ENCODE measurements around the gene CCT6A.
"Not testable (repeated sequence)": the region's sequence is repeated elsewhere in the genome, so short reads cannot be mapped to it uniquely, and the experiment has no call there.

CCT6A gene

DNA sequence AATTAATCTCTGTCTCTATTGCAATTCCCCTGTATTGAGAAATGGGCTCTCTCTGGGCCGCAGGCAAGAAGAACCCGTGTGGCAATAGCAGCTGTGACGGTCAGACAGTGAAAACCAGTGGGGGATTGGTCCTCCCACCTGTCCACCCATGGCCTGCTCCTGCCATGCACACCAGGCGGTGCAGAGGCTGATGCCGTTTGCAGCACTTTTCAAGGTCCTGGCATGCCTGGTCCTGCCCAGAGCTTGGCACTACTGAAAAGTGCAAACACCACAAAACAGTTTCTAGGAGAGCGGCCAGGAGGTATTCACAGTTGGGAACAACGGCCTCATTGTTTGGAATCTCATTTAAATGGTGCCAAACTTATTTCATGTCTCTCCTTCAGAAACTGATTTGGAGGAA, 41.9 kb upstream of the CCT6A start:
- Histone ChIP-seq H2BK5ac (ENCODE audit: low read depth, low read length, poor library complexity) (no peak overlapping the region), H2AFZ (ENCODE audit: insufficient read depth, low read length, poor library complexity) (no peak overlapping the region), H4K91ac (ENCODE audit: low read depth, low read length) (no peak overlapping the region), H3K18ac (ENCODE audit: low read length) (no peak overlapping the region), H3K4me2 (ENCODE audit: low read length) (no peak overlapping the region), H3K79me1 (ENCODE audit: low read length) (no peaks in the 10 kb centered on the region), H3K9ac (ENCODE audit: low read length) (no peak overlapping the region), H3K4me1 (ENCODE audit: control insufficient read depth in 1 of 2, insufficient read depth in 2 of 2, low read length in 2 of 2) (peaks cover 0 to 2% of the 10 kb centered on the region in 2 experiments), H3K14ac (ENCODE audit: low read length) (no peak overlapping the region), H2AK5ac (ENCODE audit: low read length) (no peak overlapping the region), H4K12ac (ENCODE audit: low read depth, low read length) (no peak overlapping the region), H3K79me2 (ENCODE audit: control insufficient read depth, insufficient read depth, low read length, poor library complexity) (no peaks in the 10 kb centered on the region), H3K27me3 (ENCODE audit: insufficient read depth, low read length) (no peaks in the 10 kb centered on the region), H3K36me3 (ENCODE audit: control insufficient read depth in 1 of 2, insufficient read depth in 2 of 2, low read length in 2 of 2) (peaks cover 15% of the 10 kb centered on the region in 2 experiments), H3K9me3 (ENCODE audit: insufficient read depth, low read depth, low read length) (no peaks in the 10 kb centered on the region), H2BK120ac (ENCODE audit: insufficient read depth, low read length, poor library complexity) (no peak overlapping the region), H3K27ac (ENCODE audit: low read depth, low read length) (no peak overlapping the region), H2BK12ac (ENCODE audit: low read length) (no peak overlapping the region), H3K23ac (ENCODE audit: low read length) (no peak overlapping the region), H4K8ac (ENCODE audit: low read depth, low read length) (no peak overlapping the region), H3K4ac (ENCODE audit: low read depth, low read length) (no peak overlapping the region), H3K4me3 (ENCODE audit: low read depth, low read length) (no peak overlapping the region)
- DNase-seq = no peak
- no CpG with 5 or more reads among the region's 7 CpGs for WGBS (ENCODE audit: extremely low coverage, insufficient coverage, insufficient read length)

GRCh38 chr7:56017015-56017414, 34.5 kb upstream of the CCT6A start:
- H3K9me3 ChIP-seq (ENCODE audit: insufficient read depth, low read depth, low read length); H3K79me1 ChIP-seq (ENCODE audit: low read length); H3K23ac ChIP-seq (ENCODE audit: low read length); H2AK5ac ChIP-seq (ENCODE audit: low read length); H2AFZ ChIP-seq (ENCODE audit: insufficient read depth, low read length, poor library complexity); H3K27ac ChIP-seq (ENCODE audit: low read depth, low read length); H4K91ac ChIP-seq (ENCODE audit: low read depth, low read length); H3K4me3 ChIP-seq (ENCODE audit: low read depth, low read length); H2BK5ac ChIP-seq (ENCODE audit: low read depth, low read length, poor library complexity); H3K4me1 ChIP-seq (ENCODE audit: control insufficient read depth in 1 of 2, insufficient read depth in 2 of 2, low read length in 2 of 2); H3K4me2 ChIP-seq (ENCODE audit: low read length); H3K18ac ChIP-seq (ENCODE audit: low read length); H3K4ac ChIP-seq (ENCODE audit: low read depth, low read length); DNase-seq; H3K9ac ChIP-seq (ENCODE audit: low read length); H4K12ac ChIP-seq (ENCODE audit: low read depth, low read length); H4K8ac ChIP-seq (ENCODE audit: low read depth, low read length); H2BK120ac ChIP-seq (ENCODE audit: insufficient read depth, low read length, poor library complexity); H3K79me2 ChIP-seq (ENCODE audit: control insufficient read depth, insufficient read depth, low read length, poor library complexity); H2BK12ac ChIP-seq (ENCODE audit: low read length); H3K27me3 ChIP-seq (ENCODE audit: insufficient read depth, low read length); H3K14ac ChIP-seq (ENCODE audit: low read length): not testable (repeated sequence)
- H3K36me3 ChIP-seq (ENCODE audit: control insufficient read depth in 1 of 2, insufficient read depth in 2 of 2, low read length in 2 of 2) = peaks cover 25 to 28% of the 10 kb centered on the region in 2 experiments
- no CpG with 5 or more reads among the region's 3 CpGs for WGBS (ENCODE audit: extremely low coverage, insufficient coverage, insufficient read length)

DNA sequence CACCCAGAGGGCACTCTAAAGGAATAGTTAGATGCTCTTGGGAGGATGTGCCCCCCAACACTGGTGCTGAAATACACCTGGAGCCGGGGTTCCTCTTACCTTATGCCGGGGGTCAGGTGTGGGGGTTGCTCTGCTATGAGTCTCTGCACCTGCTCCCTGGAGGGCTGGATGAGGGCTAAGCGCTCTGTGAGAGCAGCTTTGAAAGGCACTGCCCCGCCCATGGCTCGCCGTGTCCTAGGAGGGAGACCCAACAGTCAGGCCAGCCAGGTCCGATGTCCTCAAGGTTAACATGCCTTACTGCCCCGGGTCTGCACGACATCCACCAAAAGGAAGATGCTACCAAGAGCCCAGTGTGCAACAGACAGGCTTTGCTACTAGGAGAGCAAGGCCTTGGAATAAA, 32.1 kb upstream of the CCT6A start:
- H4K12ac ChIP-seq (ENCODE audit: low read depth, low read length) = no peak overlapping the region
- H3K36me3 ChIP-seq (ENCODE audit: control insufficient read depth in 1 of 2, insufficient read depth in 2 of 2, low read length in 2 of 2) = peaks cover 16% of the 10 kb centered on the region in 2 experiments
- no peaks in the 10 kb centered on the region for H3K27me3 ChIP-seq (ENCODE audit: insufficient read depth, low read length)
- no peak overlapping the region for H3K4ac ChIP-seq (ENCODE audit: low read depth, low read length)
- no peaks in the 10 kb centered on the region for H3K79me2 ChIP-seq (ENCODE audit: control insufficient read depth, insufficient read depth, low read length, poor library complexity)
- no peak overlapping the region for H3K23ac ChIP-seq (ENCODE audit: low read length)
- H2BK120ac ChIP-seq (ENCODE audit: insufficient read depth, low read length, poor library complexity) = no peak overlapping the region
- no peak overlapping the region for H3K27ac ChIP-seq (ENCODE audit: low read depth, low read length)
- no peak overlapping the region for H3K14ac ChIP-seq (ENCODE audit: low read length)
- DNase-seq = no peak
- H3K4me2 ChIP-seq (ENCODE audit: low read length) = no peak overlapping the region
- no peak overlapping the region for H2AK5ac ChIP-seq (ENCODE audit: low read length)
- H3K4me1 ChIP-seq (ENCODE audit: control insufficient read depth in 1 of 2, insufficient read depth in 2 of 2, low read length in 2 of 2) = no peaks in the 10 kb centered on the region
- no peak overlapping the region for H3K18ac ChIP-seq (ENCODE audit: low read length)
- H3K9me3 ChIP-seq (ENCODE audit: insufficient read depth, low read depth, low read length) = no peaks in the 10 kb centered on the region
- no peak overlapping the region for H4K91ac ChIP-seq (ENCODE audit: low read depth, low read length)
- H3K9ac ChIP-seq (ENCODE audit: low read length) = no peak overlapping the region
- H2AFZ ChIP-seq (ENCODE audit: insufficient read depth, low read length, poor library complexity) = no peak overlapping the region
- no peak overlapping the region for H2BK12ac ChIP-seq (ENCODE audit: low read length)
- no peak overlapping the region for H2BK5ac ChIP-seq (ENCODE audit: low read depth, low read length, poor library complexity)
- no peak overlapping the region for H4K8ac ChIP-seq (ENCODE audit: low read depth, low read length)
- no peaks in the 10 kb centered on the region for H3K79me1 ChIP-seq (ENCODE audit: low read length)
- no CpG with 5 or more reads among the region's 9 CpGs for WGBS (ENCODE audit: extremely low coverage, insufficient coverage, insufficient read length)
- H3K4me3 ChIP-seq (ENCODE audit: low read depth, low read length) = no peak overlapping the region

DNA sequence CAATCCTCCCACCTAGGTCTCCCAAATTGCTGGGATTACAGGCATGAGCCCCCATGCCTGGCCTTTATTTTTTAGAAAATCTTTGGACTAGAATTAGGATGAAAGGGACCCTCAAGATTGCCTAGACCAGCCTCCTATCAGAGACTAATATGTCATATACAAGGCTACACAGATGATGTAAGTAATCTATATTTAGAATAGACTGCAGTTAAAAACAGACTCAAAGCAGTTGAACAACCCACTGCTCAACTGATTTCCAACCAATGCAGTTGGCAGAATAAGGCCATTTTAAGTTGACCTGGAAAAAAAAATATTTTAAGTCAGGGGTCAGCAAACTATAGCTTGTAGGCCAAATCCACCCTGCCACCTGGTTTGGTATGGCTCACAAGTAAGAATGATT, 28.1 kb upstream of the CCT6A start:
- Histone ChIP-seq H3K18ac (ENCODE audit: low read length) (no peak overlapping the region), H3K27me3 (ENCODE audit: insufficient read depth, low read length) (no peaks in the 10 kb centered on the region), H3K9me3 (ENCODE audit: insufficient read depth, low read depth, low read length) (no peaks in the 10 kb centered on the region), H3K79me1 (ENCODE audit: low read length) (no peaks in the 10 kb centered on the region), H3K9ac (ENCODE audit: low read length) (no peak overlapping the region), H4K12ac (ENCODE audit: low read depth, low read length) (no peak overlapping the region), H3K23ac (ENCODE audit: low read length) (no peak overlapping the region), H3K4ac (ENCODE audit: low read depth, low read length) (no peak overlapping the region), H2BK12ac (ENCODE audit: low read length) (no peak overlapping the region), H4K8ac (ENCODE audit: low read depth, low read length) (no peak overlapping the region), H3K4me1 (ENCODE audit: control insufficient read depth in 1 of 2, insufficient read depth in 2 of 2, low read length in 2 of 2) (no peaks in the 10 kb centered on the region), H3K36me3 (ENCODE audit: control insufficient read depth in 1 of 2, insufficient read depth in 2 of 2, low read length in 2 of 2) (peaks cover 13% of the 10 kb centered on the region in 2 experiments), H2BK5ac (ENCODE audit: low read depth, low read length, poor library complexity) (no peak overlapping the region), H3K4me3 (ENCODE audit: low read depth, low read length) (no peak overlapping the region), H3K27ac (ENCODE audit: low read depth, low read length) (no peak overlapping the region), H3K79me2 (ENCODE audit: control insufficient read depth, insufficient read depth, low read length, poor library complexity) (no peaks in the 10 kb centered on the region), H2AFZ (ENCODE audit: insufficient read depth, low read length, poor library complexity) (no peak overlapping the region), H3K4me2 (ENCODE audit: low read length) (no peak overlapping the region), H2BK120ac (ENCODE audit: insufficient read depth, low read length, poor library complexity) (no peak overlapping the region), H2AK5ac (ENCODE audit: low read length) (no peak overlapping the region), H3K14ac (ENCODE audit: low read length) (no peak overlapping the region), H4K91ac (ENCODE audit: low read depth, low read length) (no peak overlapping the region)
- DNase-seq = no peak
